Eye (tissue), 1 donor: Measurements from ENCODE around the gene SPATA12.

Experiments used
- DNase-seq: peaks from one replicate; pipeline ENCODE4 v3.0.0-alpha.2; 2015

The SPATA12 gene, protein sequence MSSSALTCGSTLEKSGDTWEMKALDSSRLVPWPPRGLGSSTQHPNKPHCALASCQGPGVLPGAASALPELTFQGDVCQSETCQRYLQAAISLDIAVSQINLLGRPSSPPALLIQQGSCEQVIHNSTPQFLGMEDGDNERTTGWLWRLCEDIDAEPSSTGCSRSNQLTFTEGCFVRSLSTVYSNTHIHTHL

DNA sequence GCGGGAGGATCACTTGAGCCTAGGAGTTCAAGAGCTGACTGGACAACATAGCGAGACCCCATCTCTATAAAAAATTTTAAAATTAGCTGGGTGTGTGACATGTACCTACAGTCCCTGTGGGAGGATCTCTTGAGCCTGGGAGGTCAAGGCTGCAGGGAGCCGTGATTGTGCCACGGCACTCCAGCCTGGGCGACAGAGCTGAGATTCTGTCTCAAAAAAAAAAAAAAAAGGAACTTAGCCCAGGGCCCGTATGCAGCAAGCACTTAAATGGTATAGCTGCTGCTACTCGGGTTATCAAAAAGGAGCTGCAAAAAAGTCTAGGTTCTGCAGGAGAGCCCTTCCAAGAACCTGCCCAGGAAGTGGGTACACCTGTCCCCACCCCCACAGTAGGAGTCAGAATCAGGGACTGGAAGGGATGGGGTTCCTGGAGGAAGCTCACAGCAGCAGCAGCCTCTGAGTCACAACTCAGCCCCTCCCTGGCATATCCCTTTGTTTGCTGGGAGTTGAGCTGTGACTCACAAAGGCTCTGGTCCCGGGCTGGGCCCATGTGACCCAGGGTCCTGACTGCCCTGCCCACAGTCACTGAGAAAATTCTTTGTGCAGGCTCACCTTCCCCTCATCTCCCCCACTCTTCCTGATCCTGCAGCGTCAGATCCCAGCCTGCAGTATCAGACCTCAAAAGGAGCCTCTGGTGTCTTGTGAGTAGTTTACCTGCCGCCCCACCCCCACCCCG lies at the start of gene SPATA12:
Gene SPATA12 (plus strand): TSS at position 576 of the 733 bp plus-strand sequence. CDS start 13,031 bp downstream, outside the sequence.
- peak; percentile 16 for DNase-seq

DNA sequence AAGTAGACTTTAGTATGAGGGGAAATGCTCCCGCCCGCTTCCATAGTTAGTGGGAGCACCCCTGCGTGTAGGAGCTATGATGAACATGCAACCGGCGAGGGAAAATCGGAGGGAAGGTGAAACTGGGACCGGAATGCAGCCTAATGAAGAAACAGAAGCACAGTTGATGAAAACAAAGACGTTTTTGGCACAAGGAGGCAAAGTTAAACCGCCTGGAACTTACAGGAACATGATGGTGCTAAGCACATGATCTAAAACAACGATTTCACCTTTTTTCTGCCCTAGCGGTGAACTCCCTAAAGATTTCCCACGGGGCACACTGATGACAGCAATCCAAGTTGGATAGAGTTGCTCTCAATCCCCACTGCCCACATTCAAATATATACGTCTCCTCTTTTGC lies 49.4 kb upstream of the SPATA12 start:
- no peak for DNase-seq

DNA sequence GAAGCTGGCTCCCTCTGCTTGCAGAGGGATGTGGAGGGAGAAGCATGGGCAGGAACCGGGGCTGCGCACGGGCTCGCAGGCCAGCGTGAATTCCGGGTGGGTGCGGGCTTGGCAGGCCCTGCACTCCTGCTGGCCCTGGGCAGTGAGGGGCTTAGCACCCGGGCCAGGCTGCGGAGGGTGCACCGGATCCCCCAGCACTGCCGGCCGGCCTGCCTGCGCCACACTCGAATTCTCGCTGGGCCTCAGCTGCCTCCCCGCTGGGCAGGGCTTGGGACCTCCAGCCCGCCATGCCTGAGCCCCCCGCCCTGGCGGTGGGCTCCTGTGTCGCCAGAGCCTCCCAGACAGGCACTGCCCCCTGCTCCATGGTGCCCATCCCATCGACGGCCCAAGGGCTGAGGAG lies 47.6 kb upstream of the SPATA12 start:
- no peak for DNase-seq

DNA sequence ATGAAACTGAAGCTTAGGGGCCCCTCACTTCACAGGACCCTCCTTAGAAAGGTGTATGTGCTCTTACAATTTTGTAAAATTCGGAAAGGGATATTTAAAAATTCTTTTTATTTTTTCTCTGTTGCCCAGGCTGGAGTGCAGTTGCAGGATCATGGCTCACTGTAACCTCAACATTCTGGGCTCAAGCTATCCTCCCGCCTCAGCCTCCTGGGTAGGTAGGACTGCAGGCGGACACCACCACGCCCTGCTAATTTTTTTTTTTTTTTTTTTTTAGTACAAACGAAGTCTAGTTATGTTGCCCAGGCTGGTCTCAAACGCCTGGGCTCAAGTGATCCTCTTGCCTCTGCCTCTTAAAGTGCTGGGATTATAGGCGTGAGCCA lies 45.1 kb upstream of the SPATA12 start:
- DNase-seq, result no peak

DNA sequence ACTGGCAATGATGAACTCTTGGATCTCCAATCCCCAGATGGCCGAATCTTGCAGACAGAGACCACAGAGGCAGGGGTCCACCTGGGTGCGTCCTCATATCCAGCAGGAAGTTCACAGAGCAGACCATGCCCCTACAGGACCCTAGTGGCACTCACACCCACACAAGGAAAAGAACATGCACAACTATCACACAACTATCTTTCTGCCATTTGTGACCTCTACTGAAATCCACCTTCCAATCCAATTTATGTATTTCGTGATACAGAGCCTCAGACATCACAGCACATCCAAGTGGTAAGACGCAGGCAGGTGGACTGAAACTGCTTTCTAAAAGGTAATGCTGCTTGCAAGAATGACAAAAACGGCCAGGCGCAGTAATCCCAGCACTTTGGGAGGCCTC lies 44.6 kb upstream of the SPATA12 start:
- no peak for DNase-seq

DNA sequence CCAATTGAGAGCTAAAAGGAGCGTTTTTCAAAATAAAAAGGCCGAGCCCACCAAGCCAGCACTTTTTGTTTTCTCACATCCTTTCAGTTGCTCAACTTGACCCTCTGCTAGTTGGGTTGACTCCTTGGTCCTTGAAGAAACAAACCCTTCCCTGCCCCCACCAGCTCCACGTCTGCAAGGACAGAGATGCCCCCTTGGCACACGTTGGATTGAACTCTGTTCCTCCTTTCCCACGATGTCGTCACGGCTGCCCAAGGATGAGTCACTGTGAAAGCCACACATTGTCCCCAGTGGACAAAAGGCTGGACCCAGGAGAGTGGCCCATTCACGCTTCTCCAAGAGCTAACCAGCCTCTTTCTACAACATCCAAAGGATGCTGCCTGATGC lies 43.0 kb upstream of the SPATA12 start:
- peak; percentile 33 for DNase-seq

DNA sequence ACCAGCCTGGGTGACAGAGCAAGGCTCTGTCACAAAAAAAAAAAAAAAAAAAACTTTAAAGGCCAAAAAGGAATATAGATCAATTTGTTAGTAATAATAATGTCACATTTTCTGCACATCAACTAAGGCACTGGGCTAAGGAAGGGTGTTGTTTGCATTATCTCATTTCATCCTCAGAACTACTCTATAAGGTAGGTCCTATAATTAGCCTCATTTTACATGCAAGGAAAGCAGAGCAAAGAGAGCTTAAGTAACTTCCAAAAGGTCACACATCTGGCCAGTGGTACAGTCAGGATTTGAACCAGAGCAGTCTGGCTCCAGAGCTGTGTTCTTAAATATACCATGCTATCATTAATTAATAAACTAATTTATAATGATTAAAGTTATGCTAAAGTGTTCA lies 42.2 kb upstream of the SPATA12 start:
- no peak for DNase-seq

DNA sequence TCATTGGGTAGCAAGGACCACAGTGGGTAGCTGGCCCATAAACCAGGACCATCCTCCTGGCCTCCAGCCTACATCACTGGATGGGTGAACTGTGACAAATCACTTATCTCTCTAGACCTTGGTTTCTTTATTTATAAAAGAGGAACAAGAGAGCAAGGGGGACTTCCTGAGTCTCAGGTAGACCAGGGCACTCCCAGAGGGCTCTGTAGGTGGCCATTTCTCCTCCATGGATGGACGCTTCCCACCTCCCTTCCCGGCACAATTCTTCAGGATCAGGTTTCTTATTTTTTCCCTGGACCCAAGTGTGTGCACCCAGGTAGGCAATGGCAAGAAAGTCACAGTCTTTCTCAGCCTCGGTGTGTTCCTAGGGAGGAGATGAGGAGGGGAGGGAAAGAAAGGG lies 41.4 kb upstream of the SPATA12 start:
- DNase-seq, result no peak

DNA sequence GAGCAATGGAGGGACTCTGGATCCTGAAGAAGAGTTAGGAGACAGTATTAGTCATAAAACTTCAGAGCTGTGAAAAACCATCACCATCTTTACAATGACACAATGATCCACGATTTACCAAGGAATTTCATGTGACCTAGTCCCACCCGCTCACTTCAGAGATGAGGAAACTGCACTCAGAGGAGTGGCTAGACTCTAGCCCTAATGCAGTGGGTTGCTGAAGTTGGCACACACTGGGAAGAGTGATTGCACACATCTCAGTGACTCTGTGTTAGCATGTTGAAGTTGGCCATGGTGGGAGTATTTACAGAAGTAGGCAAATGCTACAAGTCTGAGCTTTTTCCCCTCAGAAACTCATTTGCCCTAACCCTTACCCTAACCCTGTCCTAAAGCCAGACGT lies 35.2 kb upstream of the SPATA12 start:
- DNase-seq, result no peak

DNA sequence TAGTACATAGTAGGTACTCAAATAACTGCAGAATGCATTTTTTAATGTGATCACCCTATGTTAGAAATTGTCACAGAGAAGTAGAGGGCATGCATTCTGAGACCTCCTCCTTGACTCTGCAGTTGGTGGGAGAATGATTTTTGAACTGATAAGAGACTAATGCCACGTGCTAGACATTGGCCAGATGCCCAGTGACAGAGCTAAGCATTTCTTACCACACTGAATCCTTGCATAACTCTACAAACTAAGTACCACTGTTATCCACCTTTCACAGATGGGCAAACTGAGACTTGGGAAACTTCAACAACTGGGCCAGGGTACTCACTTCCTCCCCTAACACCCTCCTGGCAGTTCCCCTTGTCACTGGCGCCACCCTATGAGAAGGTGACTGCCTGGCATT lies 33.5 kb upstream of the SPATA12 start:
- DNase-seq, result no peak

DNA sequence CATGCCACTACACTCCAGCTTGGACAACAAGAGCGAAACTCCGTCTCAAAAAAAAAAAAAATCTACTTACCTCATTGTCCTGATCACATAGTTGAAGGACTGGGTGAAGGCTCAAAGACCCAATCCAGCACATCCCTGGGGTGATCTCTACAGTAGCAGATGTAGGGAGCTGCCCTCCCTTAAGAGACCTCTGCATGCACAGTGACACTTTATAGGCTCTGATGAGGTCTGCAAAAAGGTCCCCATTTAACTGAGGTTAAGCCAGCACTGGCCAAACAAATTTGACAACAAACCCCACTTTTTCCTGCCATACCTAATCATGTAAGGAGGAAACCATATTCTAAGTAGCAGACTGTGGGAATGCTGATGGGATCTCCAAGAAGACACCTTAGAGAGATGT lies 31.1 kb upstream of the SPATA12 start:
- no peak for DNase-seq

DNA sequence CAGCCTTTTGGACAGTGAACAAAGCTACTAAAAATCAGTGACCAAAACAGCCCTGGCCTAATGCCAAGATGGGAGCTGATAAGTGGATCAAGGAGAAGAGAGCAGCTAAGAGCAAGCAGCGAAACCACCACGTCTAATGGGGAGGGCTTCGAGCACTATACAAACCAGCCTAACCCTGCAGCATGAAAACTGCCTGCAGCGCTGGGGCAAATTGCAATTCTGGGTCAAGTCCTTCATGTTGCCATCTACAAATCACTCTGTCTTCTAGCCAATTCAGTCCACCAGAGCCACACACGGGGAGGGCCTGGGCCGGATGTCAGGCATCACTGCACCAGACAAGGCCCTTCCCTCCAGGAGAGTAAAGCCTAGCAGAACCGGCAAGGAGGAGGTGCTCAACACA lies 30.5 kb upstream of the SPATA12 start:
- no peak for DNase-seq

DNA sequence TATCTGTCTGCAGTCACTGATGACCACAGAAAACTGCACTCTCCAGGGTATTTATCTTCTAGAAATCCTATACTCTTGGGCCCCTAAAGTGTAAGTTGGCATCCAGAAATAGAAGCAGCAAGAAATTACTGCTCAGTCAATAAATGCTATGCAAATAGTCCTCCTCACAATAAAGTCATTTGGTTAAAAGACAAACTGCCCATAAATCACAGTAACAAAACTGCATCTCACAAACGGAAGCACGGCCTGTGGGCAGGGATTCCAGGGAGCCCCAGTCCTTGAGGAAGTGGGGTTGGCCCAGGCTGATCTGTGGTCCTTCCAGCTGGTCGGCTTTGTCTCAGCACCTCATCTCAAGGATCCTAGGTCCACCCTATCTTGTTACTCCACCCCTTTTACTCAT lies 29.7 kb upstream of the SPATA12 start:
- DNase-seq, result no peak

DNA sequence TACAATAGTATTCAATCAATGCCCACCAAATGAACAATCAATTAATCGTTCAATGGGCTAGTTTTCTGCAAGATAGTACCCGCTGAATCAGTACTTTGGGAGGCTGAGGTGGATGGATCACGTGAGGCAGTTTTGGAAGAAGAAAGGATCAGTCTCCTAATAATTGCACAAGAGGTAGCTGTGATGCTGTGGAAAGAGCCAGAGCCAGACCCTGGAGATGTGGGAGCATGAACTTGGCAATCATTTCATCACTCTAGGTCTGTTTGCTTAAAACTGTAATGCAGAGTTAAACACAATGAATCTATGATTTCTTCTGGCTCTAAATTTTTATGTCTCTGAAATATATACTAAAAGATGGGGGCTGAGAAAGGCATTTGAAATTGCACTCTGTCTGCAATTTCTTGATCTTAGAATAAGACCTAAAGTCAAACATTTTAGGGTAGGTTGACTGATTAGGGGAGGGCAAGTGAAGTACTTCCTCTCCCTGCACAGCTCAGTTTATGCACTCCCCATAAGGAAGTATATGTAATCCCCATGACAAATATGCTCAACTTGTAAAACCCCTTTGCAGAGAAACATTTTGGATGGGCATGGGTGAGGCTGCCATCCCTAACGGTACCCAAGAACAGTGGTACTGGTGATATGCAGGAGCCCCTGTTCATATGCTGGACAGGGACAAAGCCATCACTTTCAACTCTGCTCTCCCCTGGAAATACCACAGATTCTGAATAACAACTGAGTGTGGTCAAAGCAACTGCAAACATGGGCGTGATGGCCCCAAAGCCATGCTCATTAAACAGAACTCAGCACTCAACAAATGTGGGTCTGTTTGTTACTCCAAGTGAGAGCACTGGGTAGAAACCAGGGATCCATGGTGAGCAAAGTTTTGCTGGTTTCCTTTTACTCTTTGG lies 28.6 kb upstream of the SPATA12 start:
- no peak for DNase-seq

DNA sequence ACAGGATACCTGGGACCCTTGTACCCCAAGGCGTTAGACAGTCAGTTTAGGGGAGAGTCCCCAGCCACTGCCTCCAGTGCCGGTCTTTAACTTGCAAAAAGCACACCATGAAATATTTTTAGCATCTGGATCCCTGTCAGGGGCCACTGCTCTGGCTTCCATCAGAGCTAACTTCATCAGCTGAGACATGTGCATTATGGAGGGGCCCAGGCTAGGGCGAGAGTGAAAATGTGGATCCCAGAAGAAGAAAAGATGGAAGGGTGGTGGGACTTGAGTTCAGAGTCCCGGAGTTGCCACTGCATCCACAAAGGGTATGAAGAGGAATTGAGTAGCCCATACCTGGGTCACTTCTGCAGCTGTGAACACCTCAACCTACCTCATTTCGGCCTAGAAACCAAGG lies 23.5 kb upstream of the SPATA12 start:
- no peak for DNase-seq

DNA sequence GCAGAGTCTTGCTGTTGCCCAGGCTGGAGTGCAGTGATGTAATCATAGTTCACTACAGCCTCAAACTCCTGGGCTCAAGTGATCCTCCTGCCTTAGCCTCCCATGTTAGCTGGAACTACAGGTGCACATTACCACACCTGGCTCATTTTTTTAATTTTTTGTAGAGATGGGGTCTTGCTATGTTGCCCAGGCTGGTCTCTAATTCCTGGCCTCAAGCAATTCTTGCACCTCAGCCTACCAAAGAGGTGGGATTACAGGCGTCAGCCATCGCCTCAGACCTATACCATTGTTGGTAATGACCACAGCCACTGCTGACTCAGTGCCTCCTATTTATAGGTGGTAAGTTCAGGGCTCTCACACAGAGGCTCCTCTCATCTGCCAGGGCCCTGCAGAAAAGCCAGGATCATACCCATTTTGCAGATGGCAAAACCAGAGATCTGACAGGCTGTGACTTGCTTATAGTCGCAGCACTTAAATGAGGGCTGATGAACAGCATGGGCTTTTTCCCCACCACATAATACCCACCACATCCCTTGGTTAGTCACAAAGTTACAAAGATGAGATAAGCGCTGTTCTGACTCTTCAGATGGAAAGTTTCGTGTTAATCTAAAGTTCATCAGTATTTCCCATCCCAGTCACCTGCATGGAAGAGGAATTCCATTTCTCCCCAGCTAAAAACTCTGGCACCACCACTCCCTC lies 21.8 kb upstream of the SPATA12 start:
- DNase-seq, result no peak

DNA sequence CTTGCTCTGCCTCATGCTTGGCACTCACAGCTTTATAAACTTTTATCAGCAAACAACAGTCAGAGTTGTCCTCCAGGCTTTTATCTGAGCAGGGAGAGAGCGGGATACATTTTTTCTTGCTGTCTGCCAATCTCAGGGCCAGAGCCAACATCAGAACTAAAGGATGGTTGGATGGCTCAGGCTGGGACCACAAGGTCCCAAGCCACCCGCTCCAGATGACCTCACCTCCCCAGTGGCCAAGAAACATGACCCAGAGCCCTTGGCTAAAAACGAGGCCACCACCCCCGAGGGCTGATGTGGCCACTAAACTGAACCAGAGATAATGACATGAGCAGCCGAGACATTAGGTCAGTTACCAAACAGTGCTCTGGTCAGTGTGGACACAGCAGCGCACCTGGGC lies 18.8 kb upstream of the SPATA12 start:
- no peak for DNase-seq

DNA sequence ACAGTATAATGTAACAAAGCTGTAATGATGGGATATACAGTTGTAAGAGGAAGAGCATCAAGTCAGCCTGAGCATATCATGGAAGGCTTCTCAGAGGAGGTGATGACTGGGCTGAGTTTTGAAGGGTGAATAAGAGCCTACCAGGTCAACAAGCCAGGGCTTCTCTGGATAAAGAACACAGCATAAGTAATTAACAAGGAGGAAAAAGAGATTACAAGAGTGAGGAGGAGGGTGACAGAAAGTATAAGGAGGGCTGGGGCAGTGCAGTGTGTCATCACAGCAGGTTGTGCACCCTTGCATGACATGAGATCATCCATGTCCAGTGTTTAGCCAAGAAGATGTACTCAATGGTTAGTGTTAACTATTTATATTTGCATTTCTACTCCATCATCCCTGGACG lies 16.9 kb upstream of the SPATA12 start:
- DNase-seq, result no peak

DNA sequence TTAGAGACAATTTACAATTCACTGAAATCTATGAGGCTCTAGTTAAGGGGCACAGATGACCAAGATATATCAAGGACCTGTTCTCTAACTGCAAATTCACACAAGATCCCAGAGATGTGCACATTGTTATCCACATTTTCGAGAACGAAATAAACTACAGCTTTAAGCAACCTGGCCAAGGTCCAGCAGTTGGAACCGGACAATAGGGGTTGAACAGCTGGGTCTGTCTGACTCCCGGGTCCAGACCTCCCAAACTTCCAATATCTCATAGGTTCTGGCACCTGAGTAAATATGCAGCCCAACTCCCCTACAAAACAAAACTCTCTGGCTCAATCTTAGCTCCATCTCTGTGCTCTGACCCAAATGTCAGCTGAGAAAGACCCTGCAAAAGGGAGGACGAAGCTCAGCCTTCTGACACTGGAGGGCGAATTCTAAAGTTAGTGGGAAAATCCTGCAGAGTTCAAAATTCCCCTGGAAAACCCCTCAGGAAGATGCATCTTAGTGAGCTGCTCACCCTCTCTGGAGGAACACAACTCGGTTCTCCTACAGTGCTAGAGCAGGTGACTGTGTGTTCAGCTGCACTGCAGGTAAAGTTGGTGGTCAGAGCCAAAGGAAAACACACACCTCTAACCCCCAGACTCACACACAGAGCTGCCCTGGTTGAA lies 14.2 kb upstream of the SPATA12 start:
- no peak for DNase-seq

DNA sequence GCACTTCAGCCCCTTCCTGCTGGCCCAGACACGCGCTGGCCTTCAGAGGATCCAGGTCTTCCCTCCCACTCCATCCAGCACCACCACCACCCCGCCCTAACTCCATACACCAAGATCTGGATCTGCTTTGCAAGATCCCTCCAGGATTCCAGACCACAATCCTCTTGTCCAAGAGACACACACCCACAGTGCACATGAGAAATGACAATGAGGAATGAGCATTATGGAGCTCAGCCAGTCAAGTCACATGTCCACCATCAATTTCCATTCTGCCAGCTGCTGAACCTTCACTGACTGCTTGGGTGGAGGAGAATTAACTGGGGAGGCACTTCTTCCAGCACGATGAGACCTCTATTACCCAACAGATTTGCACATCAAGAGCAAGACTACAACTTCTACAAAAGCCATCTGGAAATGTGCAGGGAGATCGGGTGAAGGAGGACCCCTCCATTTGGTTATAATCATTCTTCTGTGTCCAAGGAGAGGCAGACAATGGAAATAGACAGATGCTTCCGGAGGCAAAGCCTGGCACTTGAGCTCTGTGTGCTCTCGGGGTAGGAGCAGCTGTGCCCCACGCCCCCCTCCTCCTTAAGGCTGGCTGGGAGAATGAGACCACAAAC lies 12.3 kb upstream of the SPATA12 start:
- peak; percentile 62 for DNase-seq

DNA sequence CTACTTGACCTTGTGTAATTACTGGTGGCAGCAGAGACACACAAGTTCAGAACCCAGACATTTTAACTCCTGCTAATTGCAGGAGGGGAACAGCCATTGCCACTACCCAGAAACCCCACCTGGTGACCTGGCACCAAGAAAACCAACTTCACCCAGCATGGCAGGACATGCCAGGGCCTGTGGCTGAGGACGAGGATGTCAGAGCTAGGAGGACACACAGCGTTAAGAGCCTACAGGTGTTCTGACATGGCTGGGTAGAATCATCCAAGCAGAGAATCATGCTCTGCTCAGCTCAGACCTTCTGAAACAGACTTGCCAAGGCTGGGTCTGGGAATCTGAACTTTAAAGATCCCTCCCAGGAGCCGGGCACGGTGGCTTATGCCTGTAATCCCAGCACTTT lies 11.7 kb upstream of the SPATA12 start:
- DNase-seq, result no peak

DNA sequence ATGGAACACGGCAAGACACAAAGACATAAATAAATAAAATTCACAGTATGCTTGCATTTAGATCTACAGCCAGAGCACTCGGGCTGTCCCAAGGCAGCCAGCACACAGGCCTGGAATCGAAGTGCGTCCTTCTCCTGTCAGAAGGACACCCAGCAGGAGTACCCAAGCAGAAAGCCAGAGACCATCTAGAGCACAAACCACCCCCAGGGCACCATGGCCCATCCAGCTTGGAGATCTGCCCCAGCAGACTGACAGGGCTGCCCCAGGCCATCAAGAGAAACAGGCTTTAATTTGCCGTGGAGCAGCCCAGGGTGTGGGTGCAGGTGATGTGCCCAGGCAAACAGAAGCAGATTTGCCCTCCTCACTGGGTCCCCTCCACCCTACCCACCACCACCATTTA lies 7.8 kb upstream of the SPATA12 start:
- no peak for DNase-seq
